KG1 (cell line): ENCODE data around the gene ABHD3.
"Not testable (repeated sequence)": the region's sequence is repeated elsewhere in the genome, so short reads cannot be mapped to it uniquely, and the experiment has no call there.

Experiments
- DNase-seq: peaks from one replicate; lab custom pipeline; 2025; lab: John Stamatoyannopoulos, UW

The ABHD3 gene

GRCh38 chr18:21703241-21703820, 1.2 kb downstream of the ABHD3 start:
- DNase-seq = peak; percentile 34

- no peak for DNase-seq
Measured at GRCh38 chr18:21702602-21703001, 2.0 kb downstream of the ABHD3 start.

- no peak for DNase-seq
Measured at GRCh38 chr18:21701621-21702020, 3.0 kb downstream of the ABHD3 start.

GRCh38 chr18:21700528-21701075, 4.0 kb downstream of the ABHD3 start:
- DNase-seq = no peak

- no peak for DNase-seq
Measured at GRCh38 chr18:21693322-21693721, 11.3 kb downstream of the ABHD3 start.

DNA sequence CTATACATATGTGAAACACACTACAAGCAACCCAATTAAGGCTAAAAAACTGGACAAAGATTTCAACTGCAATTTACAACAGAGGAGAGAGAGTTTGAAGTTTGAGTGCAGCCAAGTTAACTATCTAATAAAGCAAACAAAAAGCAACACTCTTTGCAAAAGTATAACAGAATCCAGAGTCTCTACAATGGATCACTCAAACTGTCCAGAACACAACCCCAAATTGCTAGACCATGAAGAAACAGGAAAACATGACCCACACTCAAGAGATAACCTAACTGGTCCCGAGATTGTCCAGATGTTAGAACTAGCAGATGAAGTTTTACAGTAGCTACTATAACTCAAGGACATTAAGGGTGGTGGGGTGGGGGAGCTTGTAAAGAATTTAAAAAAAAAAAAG, 14.8 kb downstream of the ABHD3 start:
- no peak for DNase-seq

DNA sequence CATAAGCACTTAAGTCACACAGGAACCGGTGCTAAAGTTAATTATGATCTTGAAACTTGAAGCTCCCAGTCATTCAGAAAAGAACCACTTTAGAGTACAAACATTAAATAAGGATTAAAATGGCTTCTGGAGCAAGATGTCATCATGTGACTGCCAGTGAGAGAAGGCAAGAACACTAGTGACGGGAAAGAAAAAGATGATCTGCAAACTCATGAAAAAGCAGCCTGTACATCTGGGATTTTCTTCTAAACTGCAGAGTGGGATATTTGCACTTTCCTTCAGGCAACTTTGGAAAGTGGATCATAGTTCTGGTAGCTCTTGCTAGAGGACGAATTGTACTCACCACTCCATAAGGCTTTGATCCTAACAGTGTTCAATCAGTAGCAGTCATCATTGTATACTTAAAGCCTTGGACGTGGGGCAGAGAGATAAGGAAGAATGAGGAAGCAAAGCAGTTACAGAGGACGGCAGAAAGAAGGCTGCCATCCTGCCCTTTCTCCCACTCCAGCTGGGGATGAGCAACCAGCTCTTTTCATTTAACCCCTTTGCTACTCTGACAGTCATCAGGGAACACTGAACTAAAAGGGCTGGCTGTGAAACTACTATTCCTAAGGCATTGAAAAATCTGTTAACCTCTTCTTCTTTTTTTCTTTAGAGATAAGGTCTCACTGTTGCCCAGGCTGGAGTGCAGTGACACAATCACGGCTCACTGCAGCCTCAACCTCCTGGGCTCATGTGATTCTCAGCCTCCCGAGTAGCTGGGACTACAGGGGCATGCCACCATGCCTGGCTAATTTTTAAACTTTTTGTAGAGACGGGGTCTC, 18.1 kb downstream of the ABHD3 start:
- DNase-seq = no peak

GRCh38 chr18:21685556-21685981, 19.0 kb downstream of the ABHD3 start:
- not testable (repeated sequence) for DNase-seq

DNA sequence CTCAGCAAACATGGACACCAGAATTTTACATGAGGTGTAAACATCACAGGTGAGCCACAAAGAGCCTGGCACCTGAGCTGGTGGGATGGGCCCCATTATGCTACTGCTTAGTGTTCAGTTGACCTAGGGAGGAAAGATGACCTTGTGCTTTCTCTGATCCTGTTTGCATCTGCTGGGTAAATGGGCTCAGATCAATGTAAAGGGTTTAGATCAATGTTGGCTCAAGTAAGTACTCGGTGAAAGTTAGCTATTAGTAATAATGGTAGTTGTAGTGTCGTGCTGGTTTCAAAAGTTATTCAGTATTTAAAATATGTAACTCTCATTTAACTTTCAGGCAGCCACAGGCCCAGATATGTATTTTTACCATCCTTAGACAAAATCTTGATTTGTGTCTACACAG, 19.8 kb downstream of the ABHD3 start:
- no peak for DNase-seq

DNA sequence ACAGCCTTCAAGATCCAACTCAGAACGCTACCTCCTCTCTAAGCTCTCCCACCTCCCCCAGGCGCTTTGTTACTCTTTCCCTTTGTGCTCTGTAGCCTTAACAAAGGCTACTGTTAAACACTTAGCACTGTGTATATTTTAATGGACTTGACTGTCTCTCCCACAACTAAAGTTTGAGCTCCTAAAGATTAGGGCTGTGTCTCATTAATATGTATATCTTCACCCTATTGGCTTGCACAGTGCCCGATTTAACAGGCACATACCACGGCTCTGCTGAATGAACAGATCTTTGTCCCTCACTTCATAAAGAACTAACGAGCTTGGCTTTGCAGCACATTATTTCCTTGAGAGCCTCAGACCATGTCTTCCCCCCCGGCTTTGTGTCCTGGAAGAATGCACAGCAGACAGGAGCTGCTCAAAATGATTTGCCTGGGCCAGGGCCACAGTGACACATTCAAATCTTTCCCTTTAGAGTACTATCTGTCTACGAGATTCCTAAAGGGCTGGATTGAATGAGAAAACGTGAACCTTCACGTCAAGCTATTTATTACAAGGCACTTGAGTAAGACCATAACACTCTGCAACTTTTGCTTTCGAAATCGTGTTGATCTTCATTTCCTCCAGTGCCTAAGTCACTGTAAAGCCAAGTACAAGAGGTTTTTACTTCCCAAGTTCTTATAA, 22.1 kb downstream of the ABHD3 start:
- peak; percentile 68 for DNase-seq

DNA sequence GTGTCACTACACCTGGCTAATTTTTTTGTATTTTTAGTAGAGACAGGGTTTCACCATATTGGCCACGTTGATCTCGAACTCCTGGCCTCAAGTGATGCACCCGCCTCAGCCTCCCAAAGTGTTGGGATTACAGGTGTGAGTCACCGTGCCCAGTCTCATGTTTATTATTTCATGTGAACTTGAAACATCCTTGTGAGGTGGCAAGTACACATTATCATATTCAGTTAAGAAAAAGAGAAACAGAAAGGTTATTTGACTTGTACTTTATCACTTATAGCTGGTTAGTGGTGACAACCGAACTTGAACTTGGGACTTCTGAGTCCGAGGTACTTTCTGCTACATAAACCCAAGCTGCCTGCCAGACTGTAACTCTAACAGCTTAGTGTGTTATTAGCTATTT, 24.4 kb downstream of the ABHD3 start:
- DNase-seq = no peak

DNA sequence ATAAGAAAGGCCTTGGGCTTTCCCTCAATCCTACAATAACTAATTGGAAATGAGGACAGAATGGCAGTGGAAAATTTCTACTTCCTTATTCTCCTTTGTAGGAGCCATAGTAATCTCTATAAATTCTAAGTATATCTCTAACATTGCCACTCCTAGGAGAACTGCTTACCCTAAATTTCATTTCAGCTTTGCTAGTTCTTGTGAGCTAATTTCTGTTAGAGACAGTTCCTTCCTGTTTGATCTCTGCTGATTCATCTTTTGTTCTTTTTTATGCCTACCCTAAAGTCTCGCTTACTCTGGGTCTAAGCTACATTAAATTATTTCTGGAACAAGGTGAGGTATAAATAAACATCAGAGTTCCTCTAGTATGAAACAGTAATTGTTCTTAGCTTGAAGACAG, 25.7 kb downstream of the ABHD3 start:
- peak; percentile 14 for DNase-seq

- not testable (repeated sequence) for DNase-seq
Measured at GRCh38 chr18:21675354-21675753, 29.2 kb downstream of the ABHD3 start.

- no peak for DNase-seq
Measured at GRCh38 chr18:21672521-21673267, 31.9 kb downstream of the ABHD3 start.

DNA sequence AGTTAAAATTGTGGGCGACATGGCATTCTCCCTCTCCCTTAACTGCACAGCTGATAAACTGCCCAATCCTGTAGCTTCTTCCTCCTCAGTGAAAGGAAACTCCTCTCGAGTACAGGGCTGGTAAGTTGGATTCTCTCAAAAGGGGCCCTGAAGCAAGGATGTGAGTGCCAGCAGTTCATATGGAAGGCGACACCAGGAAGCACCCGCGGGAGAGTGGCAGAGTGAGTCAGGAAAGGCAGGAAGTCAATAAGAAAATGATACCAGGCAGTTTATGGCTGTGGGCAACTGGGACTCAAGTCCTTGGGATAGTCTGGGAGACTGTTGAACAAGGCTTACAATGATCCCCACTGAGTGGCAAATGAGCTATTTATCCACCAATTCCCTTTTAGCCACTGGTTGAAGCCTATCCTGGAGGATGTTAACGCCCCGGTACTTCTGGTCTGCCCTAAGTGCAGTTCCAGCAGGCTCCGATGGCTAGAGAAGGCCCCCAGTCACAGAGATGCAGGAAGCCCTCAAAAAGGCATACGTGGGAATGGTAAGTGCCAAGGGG, 34.8 kb downstream of the ABHD3 start:
- no peak for DNase-seq

DNA sequence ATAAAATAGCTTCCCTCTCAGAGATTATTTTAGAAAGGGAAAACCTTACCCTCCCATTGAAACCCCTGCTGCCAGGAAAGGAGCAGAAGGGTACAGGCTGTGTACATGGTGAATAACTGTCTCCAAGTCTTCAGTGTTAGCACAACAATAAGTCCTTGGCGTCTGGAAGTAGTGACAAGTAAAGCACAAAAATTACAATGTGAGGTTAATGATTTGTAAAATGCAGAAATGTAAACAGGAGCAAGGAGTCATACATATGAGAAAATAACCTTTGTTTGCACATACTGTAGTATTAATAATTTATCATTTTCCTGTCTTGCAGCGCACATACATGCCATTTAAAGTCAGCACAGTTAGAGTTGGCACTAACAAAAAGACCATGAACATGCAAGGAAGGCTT, 40.5 kb downstream of the ABHD3 start:
- no peak for DNase-seq

GRCh38 chr18:21663578-21663977, 41.0 kb downstream of the ABHD3 start:
- no peak for DNase-seq

GRCh38 chr18:21662581-21662980, 42.0 kb downstream of the ABHD3 start:
- no peak for DNase-seq

- no peak for DNase-seq
Measured at GRCh38 chr18:21660078-21660477, 44.5 kb downstream of the ABHD3 start.

DNA sequence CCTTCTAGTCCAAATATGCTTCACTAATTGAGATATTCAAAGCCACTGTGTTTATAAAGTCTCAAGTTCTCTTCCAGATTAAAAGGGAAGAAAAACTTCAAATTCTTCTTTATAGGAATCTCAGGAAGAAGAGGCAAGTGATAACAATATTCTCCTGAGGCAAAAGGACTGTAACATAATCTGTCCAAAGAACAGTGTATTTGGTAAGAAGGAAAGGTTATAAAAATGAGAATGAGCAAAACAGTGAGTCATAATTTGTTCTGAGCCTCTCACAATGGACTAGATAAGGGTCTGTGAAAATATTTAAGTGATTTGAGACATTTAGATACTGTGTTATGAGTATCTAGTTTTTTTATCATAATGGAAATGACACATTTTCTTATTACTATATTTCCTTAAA, 48.2 kb downstream of the ABHD3 start:
- no peak for DNase-seq

DNA sequence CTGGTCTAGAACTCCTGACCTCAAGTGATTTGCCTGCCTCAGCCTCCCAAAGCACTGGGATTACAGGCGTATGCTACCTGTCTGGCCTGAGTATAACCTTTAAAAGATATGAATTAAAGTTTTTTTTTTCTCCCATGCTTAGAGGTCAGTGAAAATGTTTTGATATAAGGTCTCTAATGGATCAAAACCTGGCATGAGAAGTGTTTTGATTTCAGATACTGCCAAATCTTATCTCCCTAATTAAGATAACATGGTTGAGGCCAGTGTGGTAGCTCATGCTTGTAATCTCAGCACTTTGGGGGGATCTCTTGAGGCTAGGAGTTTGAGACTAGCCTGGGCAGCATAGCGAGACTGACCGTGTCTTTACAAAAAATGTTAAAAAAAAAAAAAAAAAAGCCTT, 51.2 kb downstream of the ABHD3 start:
- no peak for DNase-seq

DNA sequence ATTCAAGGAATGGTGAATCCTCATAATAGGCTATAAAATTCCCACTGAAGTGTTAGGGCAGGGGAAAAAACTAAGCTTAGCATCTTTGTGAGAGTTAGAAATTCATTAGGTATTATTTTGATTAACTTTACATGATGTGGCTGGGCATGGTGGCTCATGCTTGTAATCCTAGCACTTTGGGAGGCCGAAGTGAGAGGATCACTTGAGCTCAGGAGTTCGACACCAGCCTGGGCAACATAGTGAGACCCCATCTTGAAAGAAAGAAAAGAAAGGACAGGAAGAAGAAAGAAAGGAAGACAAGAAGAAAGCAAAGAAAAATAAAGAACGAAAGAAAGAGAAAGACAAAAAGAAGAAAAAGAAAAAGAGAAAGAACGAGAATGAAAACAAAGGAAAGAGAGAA, 52.5 kb downstream of the ABHD3 start:
- DNase-seq = no peak
